ENCODE results near the gene ERBB2.
A peak's percentile ranks its signal among the peaks of the same experiment; 100 is the strongest.

The ERBB2 gene

GRCh38 chr17:39699818-39700147, at the start of gene ERBB2:
ERBB2 (plus strand) TSS chr17:39700064; CDS start chr17:39700239, 175 bp downstream.
- DNase-seq (ENCODE audit: low spot score) = no peak

GRCh38 chr17:39650121-39650579, 49.7 kb upstream of the ERBB2 start:
- DNase-seq (ENCODE audit: low spot score) = no peak

GRCh38 chr17:39651923-39652586, 47.8 kb upstream of the ERBB2 start:
- no peak for DNase-seq (ENCODE audit: low spot score)

- peak; percentile 87 for DNase-seq (ENCODE audit: low spot score)
These were observed 47.1 kb upstream of the ERBB2 start for GRCh38 chr17:39652587-39653315.

DNA sequence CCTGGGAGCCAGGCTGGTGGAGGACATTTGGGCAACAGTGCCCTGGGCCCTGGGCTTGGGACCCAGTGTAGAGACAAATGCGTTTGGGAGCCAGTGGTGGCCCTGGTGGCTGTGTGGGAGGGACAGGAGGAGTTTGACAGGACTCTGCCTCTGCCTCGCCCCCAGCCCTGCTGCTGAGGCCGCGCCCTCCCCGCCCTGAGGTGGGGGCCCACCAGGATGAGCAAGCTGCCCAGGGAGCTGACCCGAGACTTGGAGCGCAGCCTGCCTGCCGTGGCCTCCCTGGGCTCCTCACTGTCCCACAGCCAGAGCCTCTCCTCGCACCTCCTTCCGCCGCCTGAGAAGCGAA, 46.6 kb upstream of the ERBB2 start:
- no peak for DNase-seq (ENCODE audit: low spot score)

DNA sequence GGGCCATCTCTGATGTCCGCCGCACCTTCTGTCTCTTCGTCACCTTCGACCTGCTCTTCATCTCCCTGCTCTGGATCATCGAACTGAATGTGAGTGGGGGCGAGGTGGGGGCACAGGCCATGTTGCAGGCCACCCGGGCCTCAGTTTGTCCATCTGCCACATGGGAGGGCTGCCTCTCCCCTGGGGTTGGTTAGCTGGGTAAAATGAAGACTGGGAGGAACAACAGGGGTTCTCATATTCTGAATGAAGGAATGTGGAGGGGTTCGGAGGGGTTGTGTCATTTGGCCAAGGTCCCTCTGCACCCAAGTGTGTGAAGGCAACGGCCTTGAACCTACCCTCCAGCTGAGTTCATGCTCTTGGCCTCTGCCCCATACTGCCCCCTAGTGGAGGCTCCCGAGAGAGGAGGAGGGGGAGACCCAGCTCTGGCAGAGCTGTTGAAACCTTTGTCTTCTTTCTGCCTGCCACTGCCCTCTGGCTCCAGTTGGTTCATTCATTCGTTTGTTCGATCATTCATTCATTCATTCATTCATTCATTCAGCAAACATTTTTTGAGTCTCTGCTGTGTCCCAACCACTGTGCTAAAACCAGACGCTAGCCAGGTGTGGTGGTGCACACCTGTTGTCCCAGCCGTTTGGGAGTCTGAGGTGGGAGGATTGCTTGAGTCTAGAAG, 46.1 kb upstream of the ERBB2 start:
- peak; percentile 82 for DNase-seq (ENCODE audit: low spot score)

GRCh38 chr17:39655105-39655504, 44.8 kb upstream of the ERBB2 start:
- DNase-seq (ENCODE audit: low spot score) = no peak

DNA sequence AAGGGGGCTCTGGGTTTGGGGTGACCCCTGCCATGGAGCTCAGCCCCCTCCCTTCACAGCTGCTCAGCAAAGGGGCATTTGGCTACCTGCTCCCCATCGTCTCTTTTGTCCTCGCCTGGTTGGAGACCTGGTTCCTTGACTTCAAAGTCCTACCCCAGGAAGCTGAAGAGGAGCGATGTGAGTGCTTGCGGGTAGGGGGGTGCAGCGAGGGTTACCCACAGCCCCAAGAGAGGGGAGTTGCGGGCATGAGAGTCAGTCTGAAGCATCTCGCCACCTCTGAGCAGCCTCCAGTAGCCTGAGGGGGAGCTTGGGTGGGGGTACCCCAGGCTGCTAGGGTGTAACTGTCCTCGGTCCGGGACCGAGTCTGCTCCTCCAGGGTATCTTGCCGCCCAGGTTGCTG, 41.5 kb upstream of the ERBB2 start:
- DNase-seq (ENCODE audit: low spot score) = no peak

GRCh38 chr17:39658760-39659159, 41.1 kb upstream of the ERBB2 start:
- DNase-seq (ENCODE audit: low spot score) = no peak

GRCh38 chr17:39659279-39660010, 40.4 kb upstream of the ERBB2 start:
- DNase-seq (ENCODE audit: low spot score) = no peak

DNA sequence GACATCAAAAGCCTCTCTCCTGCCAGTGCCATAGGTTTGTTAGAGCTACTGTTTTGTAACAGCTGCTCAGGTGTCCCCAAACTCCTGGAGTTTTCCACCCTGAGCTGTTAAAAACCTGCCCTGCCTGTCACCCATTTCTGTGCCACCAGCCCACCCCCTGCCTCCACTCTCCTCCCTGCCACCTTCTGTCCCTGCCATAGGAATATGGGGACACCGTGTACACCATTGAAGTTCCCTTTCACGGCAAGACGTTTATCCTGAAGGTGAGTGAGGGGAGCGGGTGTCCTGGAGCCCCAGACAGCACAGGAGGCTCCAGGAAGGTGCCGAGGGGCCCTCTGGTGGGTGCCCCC, 39.9 kb upstream of the ERBB2 start:
- DNase-seq (ENCODE audit: low spot score) = no peak

DNA sequence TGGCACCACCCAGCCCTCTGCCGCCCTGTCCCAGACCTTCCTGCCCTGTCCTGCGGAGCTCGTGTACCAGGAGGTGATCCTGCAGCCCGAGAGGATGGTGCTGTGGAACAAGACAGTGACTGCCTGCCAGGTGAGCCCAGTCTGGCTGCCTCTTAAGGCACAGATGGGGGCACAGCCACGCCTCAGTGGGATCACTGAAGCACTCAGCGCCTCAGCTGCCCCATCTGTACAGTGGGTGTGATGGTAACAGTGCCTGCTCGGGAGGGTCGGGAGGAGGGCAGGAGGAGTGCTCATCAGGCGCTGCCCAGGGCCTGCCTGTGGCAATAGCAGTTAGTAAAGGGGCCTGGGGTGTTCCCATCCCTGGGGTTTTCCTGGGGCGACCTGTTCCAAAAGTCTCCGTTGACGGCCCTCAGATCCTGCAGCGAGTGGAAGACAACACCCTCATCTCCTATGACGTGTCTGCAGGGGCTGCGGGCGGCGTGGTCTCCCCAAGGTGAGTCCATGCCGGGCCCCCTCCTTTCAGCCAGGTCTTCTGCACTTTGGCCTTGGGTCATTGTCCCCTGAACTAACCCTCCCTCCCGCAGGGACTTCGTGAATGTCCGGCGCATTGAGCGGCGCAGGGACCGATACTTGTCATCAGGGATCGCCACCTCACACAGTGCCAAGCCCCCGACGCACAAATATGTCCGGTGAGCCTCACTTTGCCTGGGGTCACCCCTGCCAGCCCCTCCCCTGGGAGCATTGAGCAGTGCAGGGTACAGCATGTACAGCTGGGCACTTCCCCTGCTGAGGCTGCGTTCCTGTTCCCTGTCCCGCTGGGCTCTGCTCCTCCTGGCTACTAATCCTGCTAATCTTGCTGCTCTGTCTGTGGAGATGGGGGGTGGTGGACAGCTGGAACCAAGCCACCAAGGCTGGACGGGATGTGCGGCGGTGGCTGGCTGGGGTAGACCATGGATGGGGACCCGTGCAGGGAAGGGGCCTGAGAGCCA, 39.2 kb upstream of the ERBB2 start:
- no peak for DNase-seq (ENCODE audit: low spot score)

DNA sequence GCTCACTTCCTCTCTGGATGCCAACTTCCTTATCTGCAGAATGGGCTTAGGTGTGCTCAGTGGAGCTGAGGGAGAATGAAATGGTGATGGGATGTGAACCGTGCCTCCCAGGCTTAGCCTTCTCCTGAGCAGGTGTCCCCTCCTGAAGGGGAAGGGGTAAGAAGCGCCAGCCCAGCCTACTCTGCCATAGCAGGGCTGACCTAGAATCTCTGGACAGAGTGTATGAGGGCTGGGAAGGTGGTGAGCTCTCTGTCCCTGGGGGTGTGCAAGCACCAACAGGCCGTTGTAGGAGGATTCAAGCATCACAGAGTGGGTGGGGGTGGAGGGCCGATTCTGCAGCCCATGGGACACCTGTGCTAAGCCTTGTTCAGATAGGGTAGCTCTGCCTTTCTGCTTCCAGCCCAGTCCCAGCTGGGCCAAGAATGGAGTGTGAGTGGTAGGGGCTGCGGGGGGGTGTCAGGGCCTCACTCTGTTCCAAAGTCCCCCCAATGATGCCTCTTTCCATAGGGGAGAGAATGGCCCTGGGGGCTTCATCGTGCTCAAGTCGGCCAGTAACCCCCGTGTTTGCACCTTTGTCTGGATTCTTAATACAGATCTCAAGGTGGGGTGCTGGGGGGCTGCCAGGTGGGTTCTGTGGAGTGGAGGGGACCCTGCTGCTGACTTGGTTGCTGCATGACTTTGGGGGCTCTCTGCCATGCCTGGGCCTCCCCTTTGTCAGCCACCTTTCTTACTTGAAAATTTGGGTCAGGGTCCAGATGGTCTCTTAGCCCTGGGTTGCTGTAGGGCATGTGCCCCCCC, 37.9 kb upstream of the ERBB2 start:
- DNase-seq (ENCODE audit: low spot score) = no peak

- no peak for DNase-seq (ENCODE audit: low spot score)
These were observed 37.1 kb upstream of the ERBB2 start for GRCh38 chr17:39662551-39663339.

DNA sequence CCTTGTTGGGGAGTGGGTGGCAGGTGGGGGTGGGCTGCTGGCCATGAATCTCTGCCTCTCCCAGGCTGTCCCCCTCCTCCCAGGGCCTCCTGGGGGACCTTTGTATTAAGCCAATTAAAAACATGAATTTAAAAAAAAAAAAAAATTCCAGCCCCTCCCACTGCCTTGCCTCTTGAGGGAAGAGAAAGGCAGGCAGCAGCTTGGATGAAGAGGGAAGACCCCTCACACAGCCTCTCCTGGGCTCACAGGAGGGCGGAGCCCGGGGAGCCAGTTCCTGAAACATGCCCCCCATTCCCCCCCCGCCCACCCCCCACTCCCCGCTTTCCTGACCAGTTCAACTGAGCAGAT, 36.5 kb upstream of the ERBB2 start:
- DNase-seq (ENCODE audit: low spot score) = no peak

GRCh38 chr17:39663688-39664580, 35.9 kb upstream of the ERBB2 start:
- peak; percentile 71 for DNase-seq (ENCODE audit: low spot score)

- no peak for DNase-seq (ENCODE audit: low spot score)
These were observed 35.0 kb upstream of the ERBB2 start, which contains the start of gene TCAP for GRCh38 chr17:39664581-39665561. TCAP (plus strand) TSS chr17:39665349; CDS start chr17:39665360, 11 bp downstream.

All from ecto neural progenitor cell (in vitro differentiated cells).